ENCODE measurements around the gene DNAJC15. TPM values are rescaled to one million over a fixed set of nuclear protein-coding genes. Genes with fewer than 3 reads are reported as not detected.

Gene DNAJC15
- total RNA-seq, 1 experiment from 2014 or later = 79.8 TPM

DNA sequence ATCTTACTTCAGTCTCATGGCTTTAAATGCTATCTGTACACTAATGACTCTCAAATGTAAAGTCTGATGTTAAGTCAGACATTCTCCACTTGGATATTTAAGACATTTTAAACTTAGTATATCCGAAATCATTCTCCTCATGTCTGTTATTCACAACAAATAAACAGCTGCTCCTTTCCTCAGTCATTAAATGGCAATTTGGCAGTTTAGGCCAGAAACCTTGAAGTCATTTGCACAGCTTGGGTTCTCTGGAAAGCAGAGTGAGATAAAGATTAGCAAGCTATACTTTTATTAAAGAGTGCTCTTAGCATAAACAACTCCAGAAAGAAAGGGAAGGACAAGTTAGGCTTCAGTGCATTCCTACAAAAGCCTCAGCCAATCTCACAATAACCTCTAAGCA is 53.7 kb downstream of the DNAJC15 start:
- Histone ChIP-seq H3K4me3 (ENCODE audit: low read length) (no peak overlapping the region), H3K9me2 (replicated peaks; ENCODE audit: insufficient read depth, low read length) (no peaks in the 10 kb centered on the region), H3K9ac (ENCODE audit: low read length) (no peak overlapping the region), H3K27me3 (ENCODE audit: low read length) (no peaks in the 10 kb centered on the region), H2AFZ (ENCODE audit: low read length) (no peak overlapping the region), H3K9me3 (ENCODE audit: low read length) (no peaks in the 10 kb centered on the region), H3K27ac (ENCODE audit: low read length) (peak overlapping the region; percentile 35; the same call in 1 of the 2 replicates), H3K36me3 (ENCODE audit: insufficient read depth, low read length) (peaks cover 38% of the 10 kb centered on the region), H3K79me2 (ENCODE audit: low read length) (peaks cover 89% of the 10 kb centered on the region), H4K20me1 (ENCODE audit: insufficient read depth, low read depth, low read length) (no peaks in the 10 kb centered on the region), H3K4me1 (ENCODE audit: low read length) (peaks cover 51% of the 10 kb centered on the region), H3K4me2 (ENCODE audit: low read depth, low read length, poor library complexity, severe bottlenecking) (no peak overlapping the region)
- no peak for DNase-seq

DNA sequence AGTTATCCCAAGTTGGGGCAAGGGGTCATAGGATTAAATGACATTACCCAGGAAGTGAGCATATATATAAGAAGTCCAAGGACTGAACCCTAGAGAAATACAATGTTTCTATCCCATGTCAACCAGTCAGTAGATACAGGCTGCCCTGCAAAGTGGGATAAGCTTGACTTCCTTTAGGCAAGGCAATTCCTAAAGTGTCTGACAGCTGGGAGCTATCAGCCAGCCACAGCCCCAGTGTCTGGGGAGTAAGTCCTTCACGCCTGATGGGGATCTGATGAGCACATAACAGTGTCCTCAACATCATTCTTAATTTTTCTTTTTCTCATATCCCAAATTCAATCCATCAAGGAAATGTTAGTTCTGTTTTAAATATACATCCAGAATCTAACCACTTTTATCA is 54.1 kb downstream of the DNAJC15 start:
- no peaks in the 10 kb centered on the region for H3K9me2 ChIP-seq (replicated peaks; ENCODE audit: insufficient read depth, low read length)
- H4K20me1 ChIP-seq (ENCODE audit: insufficient read depth, low read depth, low read length) = no peaks in the 10 kb centered on the region
- H3K36me3 ChIP-seq (ENCODE audit: insufficient read depth, low read length) = peaks cover 35% of the 10 kb centered on the region
- H3K9me3 ChIP-seq (ENCODE audit: low read length) = no peaks in the 10 kb centered on the region
- H2AFZ ChIP-seq (ENCODE audit: low read length) = no peak overlapping the region
- peaks cover 86% of the 10 kb centered on the region for H3K79me2 ChIP-seq (ENCODE audit: low read length)
- no peak overlapping the region for H3K4me2 ChIP-seq (ENCODE audit: low read depth, low read length, poor library complexity, severe bottlenecking)
- DNase-seq = no peak
- peak overlapping the region; percentile 35; the same call in 1 of the 2 replicates for H3K27ac ChIP-seq (ENCODE audit: low read length)
- H3K27me3 ChIP-seq (ENCODE audit: low read length) = no peaks in the 10 kb centered on the region
- no peak overlapping the region for H3K9ac ChIP-seq (ENCODE audit: low read length)
- H3K4me3 ChIP-seq (ENCODE audit: low read length) = no peak overlapping the region
- peaks cover 48% of the 10 kb centered on the region for H3K4me1 ChIP-seq (ENCODE audit: low read length)

DNA sequence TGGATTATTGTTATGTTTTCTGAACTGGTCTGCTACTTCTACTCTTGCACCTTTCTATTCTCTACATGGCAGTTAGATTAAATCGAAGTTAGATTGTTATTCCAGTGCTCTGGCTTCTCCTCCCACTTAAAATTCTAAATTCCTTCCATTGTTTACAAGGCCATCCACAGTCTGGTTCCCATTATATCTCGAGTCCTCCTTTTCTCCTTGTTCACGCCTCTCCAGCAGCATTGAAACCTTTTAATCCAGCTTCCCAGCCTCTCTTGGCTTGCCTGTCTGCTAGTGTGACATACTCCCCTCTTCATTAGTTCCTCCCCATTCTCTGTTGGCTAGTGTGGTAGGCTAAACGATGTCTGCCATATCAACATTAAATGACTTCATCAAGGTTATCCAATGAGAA is 54.5 kb downstream of the DNAJC15 start:
- peaks cover 46% of the 10 kb centered on the region for H3K4me1 ChIP-seq (ENCODE audit: low read length)
- no peak for DNase-seq
- H3K9me2 ChIP-seq (replicated peaks; ENCODE audit: insufficient read depth, low read length) = no peaks in the 10 kb centered on the region
- H3K4me2 ChIP-seq (ENCODE audit: low read depth, low read length, poor library complexity, severe bottlenecking) = no peak overlapping the region
- H3K36me3 ChIP-seq (ENCODE audit: insufficient read depth, low read length) = peaks cover 34% of the 10 kb centered on the region
- H3K79me2 ChIP-seq (ENCODE audit: low read length) = peaks cover 84% of the 10 kb centered on the region
- H3K4me3 ChIP-seq (ENCODE audit: low read length) = no peak overlapping the region
- H3K27ac ChIP-seq (ENCODE audit: low read length) = no peak overlapping the region
- H3K9me3 ChIP-seq (ENCODE audit: low read length) = no peaks in the 10 kb centered on the region
- H4K20me1 ChIP-seq (ENCODE audit: insufficient read depth, low read depth, low read length) = no peaks in the 10 kb centered on the region
- H3K9ac ChIP-seq (ENCODE audit: low read length) = no peak overlapping the region
- H2AFZ ChIP-seq (ENCODE audit: low read length) = no peak overlapping the region
- no peaks in the 10 kb centered on the region for H3K27me3 ChIP-seq (ENCODE audit: low read length)

DNA sequence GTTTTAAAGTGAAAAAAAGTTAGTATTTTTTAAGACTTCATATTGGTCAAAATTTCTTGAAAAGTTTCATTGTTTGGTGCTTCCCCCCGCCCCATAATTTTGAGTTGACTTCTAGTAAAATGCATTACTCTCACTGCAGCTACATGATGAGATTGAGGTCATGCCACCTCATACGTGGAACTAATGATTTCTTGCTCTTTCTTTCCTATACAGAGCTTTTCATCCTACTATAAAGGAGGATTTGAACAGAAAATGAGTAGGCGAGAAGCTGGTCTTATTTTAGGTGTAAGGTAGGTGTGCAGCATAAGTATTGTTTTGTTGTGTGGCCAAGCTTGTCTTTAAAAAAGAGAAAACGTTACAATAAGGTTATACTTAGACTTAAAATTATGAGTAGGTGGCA is 55.0 kb downstream of the DNAJC15 start:
- peaks cover 34% of the 10 kb centered on the region for H3K36me3 ChIP-seq (ENCODE audit: insufficient read depth, low read length)
- no peaks in the 10 kb centered on the region for H3K9me3 ChIP-seq (ENCODE audit: low read length)
- no peaks in the 10 kb centered on the region for H3K27me3 ChIP-seq (ENCODE audit: low read length)
- no peak overlapping the region for H3K4me2 ChIP-seq (ENCODE audit: low read depth, low read length, poor library complexity, severe bottlenecking)
- peaks cover 44% of the 10 kb centered on the region for H3K4me1 ChIP-seq (ENCODE audit: low read length)
- no peak overlapping the region for H3K4me3 ChIP-seq (ENCODE audit: low read length)
- H3K9me2 ChIP-seq (replicated peaks; ENCODE audit: insufficient read depth, low read length) = no peaks in the 10 kb centered on the region
- no peaks in the 10 kb centered on the region for H4K20me1 ChIP-seq (ENCODE audit: insufficient read depth, low read depth, low read length)
- H3K79me2 ChIP-seq (ENCODE audit: low read length) = peaks cover 81% of the 10 kb centered on the region
- no peak for DNase-seq
- H2AFZ ChIP-seq (ENCODE audit: low read length) = no peak overlapping the region
- no peak overlapping the region for H3K9ac ChIP-seq (ENCODE audit: low read length)
- no peak overlapping the region for H3K27ac ChIP-seq (ENCODE audit: low read length)

DNA sequence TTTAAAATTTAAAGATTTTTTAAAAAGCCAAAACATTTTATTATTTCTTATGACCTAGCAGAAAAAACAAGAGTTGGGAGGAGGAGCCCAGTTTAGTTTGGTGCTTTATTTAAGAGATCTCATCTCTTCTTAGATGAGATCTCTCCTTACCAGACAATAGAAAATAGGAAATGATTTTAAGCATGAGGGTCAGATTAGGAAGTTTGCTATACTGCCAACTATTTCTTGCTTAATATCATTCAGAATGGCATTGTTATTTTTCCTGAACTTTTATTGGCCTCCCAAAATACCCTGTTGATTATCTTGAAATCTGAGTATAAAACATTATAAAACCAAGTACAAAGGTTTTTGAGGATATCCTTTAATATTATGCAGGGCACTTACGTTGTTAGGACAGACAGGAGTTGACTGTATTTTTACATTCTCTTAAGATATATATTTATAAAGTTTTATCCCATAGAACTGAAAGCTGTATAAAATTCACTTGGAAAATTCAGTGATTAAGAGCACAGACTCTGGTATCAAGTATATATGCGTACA is 56.1 kb downstream of the DNAJC15 start:
- no peak for DNase-seq
- Histone ChIP-seq H3K4me3 (ENCODE audit: low read length) (no peak overlapping the region), H3K9me3 (ENCODE audit: low read length) (no peaks in the 10 kb centered on the region), H3K36me3 (ENCODE audit: insufficient read depth, low read length) (peaks cover 34% of the 10 kb centered on the region), H3K4me2 (ENCODE audit: low read depth, low read length, poor library complexity, severe bottlenecking) (no peak overlapping the region), H3K27ac (ENCODE audit: low read length) (no peak overlapping the region), H3K9ac (ENCODE audit: low read length) (no peak overlapping the region), H4K20me1 (ENCODE audit: insufficient read depth, low read depth, low read length) (no peaks in the 10 kb centered on the region), H3K4me1 (ENCODE audit: low read length) (peaks cover 44% of the 10 kb centered on the region), H2AFZ (ENCODE audit: low read length) (no peak overlapping the region), H3K27me3 (ENCODE audit: low read length) (no peaks in the 10 kb centered on the region), H3K9me2 (replicated peaks; ENCODE audit: insufficient read depth, low read length) (no peaks in the 10 kb centered on the region), H3K79me2 (ENCODE audit: low read length) (peaks cover 81% of the 10 kb centered on the region)

DNA sequence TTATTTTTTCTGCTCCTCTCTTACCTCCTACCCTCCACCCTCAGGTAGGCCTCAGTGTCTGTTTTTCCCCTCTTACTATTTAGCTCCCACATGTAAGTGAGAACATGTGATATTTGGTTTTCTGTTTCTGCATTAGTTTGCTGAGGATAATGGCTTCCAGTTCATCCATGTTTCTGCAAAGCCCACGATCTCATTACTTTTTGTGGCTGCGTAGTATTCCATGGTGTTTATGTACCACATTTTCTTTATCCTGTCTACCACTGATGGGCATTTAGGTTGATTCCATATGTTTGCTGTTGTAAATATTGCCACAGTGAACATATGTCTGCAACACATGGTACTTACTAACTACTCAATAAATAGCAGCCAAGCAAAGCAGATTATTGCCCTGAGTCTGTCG is 56.8 kb downstream of the DNAJC15 start:
- Histone ChIP-seq H2AFZ (ENCODE audit: low read length) (no peak overlapping the region), H3K79me2 (ENCODE audit: low read length) (peaks cover 79% of the 10 kb centered on the region), H3K27ac (ENCODE audit: low read length) (no peak overlapping the region), H3K9ac (ENCODE audit: low read length) (no peak overlapping the region), H3K4me3 (ENCODE audit: low read length) (no peak overlapping the region), H3K4me2 (ENCODE audit: low read depth, low read length, poor library complexity, severe bottlenecking) (no peak overlapping the region), H4K20me1 (ENCODE audit: insufficient read depth, low read depth, low read length) (no peaks in the 10 kb centered on the region), H3K4me1 (ENCODE audit: low read length) (peaks cover 42% of the 10 kb centered on the region), H3K9me3 (ENCODE audit: low read length) (no peaks in the 10 kb centered on the region), H3K9me2 (replicated peaks; ENCODE audit: insufficient read depth, low read length) (no peaks in the 10 kb centered on the region), H3K27me3 (ENCODE audit: low read length) (no peaks in the 10 kb centered on the region), H3K36me3 (ENCODE audit: insufficient read depth, low read length) (peaks cover 37% of the 10 kb centered on the region)
- no peak for DNase-seq

DNA sequence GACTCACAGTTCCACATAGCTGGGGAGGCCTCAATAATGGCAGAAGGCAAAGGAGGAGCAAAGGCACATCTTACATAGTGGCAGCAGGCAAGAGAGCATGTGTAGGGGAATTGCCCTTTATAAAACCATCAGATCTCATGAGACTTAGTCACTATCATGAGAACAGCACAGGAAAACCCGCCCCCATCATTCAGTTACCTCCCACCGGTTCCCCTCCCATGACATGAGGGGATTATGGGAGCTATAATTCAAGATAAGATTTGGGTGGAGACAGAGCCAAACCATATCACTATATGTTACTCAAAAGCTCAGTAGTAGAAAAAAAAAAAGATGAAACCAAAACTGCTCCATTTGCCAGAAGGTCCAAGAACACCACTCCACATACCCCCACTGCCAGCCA is 58.5 kb downstream of the DNAJC15 start:
- no peaks in the 10 kb centered on the region for H3K9me2 ChIP-seq (replicated peaks; ENCODE audit: insufficient read depth, low read length)
- H3K27me3 ChIP-seq (ENCODE audit: low read length) = no peaks in the 10 kb centered on the region
- no peaks in the 10 kb centered on the region for H3K9me3 ChIP-seq (ENCODE audit: low read length)
- H3K27ac ChIP-seq (ENCODE audit: low read length) = 0 out of 2 replicates have a peak overlapping the region, but pooled peaks have one; percentile 4
- no peak overlapping the region for H3K4me3 ChIP-seq (ENCODE audit: low read length)
- H4K20me1 ChIP-seq (ENCODE audit: insufficient read depth, low read depth, low read length) = no peaks in the 10 kb centered on the region
- peaks cover 76% of the 10 kb centered on the region for H3K79me2 ChIP-seq (ENCODE audit: low read length)
- H2AFZ ChIP-seq (ENCODE audit: low read length) = no peak overlapping the region
- H3K4me2 ChIP-seq (ENCODE audit: low read depth, low read length, poor library complexity, severe bottlenecking) = no peak overlapping the region
- DNase-seq = no peak
- H3K36me3 ChIP-seq (ENCODE audit: insufficient read depth, low read length) = peaks cover 51% of the 10 kb centered on the region
- peaks cover 35% of the 10 kb centered on the region for H3K4me1 ChIP-seq (ENCODE audit: low read length)
- no peak overlapping the region for H3K9ac ChIP-seq (ENCODE audit: low read length)

DNA sequence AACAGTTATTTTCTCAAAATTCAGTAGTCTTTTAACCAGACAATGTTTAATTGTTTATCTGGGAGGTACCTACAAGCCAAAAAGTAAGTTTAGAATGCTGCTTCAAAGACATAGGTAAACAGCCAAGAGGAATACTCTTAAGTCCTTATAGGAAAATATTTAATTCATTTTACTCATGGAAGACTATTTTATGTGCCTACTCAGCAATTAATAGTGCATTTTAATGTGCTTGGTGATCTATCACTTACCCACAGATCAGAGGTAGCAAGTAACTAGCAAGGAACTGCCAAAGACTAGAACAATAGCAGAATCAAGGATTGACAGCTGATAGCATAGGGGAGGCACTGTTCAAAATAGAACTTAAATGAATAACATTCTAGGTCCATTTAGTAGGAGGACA is 60.4 kb downstream of the DNAJC15 start:
- DNase-seq = no peak
- Histone ChIP-seq H3K79me2 (ENCODE audit: low read length) (peaks cover 73% of the 10 kb centered on the region), H3K36me3 (ENCODE audit: insufficient read depth, low read length) (peaks cover 60% of the 10 kb centered on the region), H3K9me3 (ENCODE audit: low read length) (no peaks in the 10 kb centered on the region), H3K4me3 (ENCODE audit: low read length) (no peak overlapping the region), H3K4me2 (ENCODE audit: low read depth, low read length, poor library complexity, severe bottlenecking) (peak overlapping the region; percentile 28), H3K27ac (ENCODE audit: low read length) (peak overlapping the region; percentile 67), H3K9me2 (replicated peaks; ENCODE audit: insufficient read depth, low read length) (no peaks in the 10 kb centered on the region), H3K9ac (ENCODE audit: low read length) (peak overlapping the region; percentile 12; the same call in 1 of the 2 replicates), H4K20me1 (ENCODE audit: insufficient read depth, low read depth, low read length) (no peaks in the 10 kb centered on the region), H2AFZ (ENCODE audit: low read length) (no peak overlapping the region), H3K4me1 (ENCODE audit: low read length) (peaks cover 32% of the 10 kb centered on the region), H3K27me3 (ENCODE audit: low read length) (no peaks in the 10 kb centered on the region)

Data from Karpas-422 (cell line).